Measurements from ENCODE around the gene CEP104.

CEP104 gene

GRCh38 chr1:3893190-3893589, 36.2 kb upstream of the CEP104 start:
- DNase-seq: no peak

GRCh38 chr1:3892748-3893147, 35.7 kb upstream of the CEP104 start:
- DNase-seq: no peak

- DNase-seq: no peak
Measured at GRCh38 chr1:3891329-3891865, 34.4 kb upstream of the CEP104 start.

- DNase-seq: no peak
Measured at GRCh38 chr1:3890389-3891328, 33.6 kb upstream of the CEP104 start.

GRCh38 chr1:3889936-3890335, 32.9 kb upstream of the CEP104 start:
- DNase-seq: no peak

- DNase-seq: no peak
Measured at GRCh38 chr1:3888301-3888700, 31.3 kb upstream of the CEP104 start.

- no peak for DNase-seq
Measured at GRCh38 chr1:3886691-3887090, 29.7 kb upstream of the CEP104 start.

GRCh38 chr1:3886106-3886670, 29.2 kb upstream of the CEP104 start:
- DNase-seq: no peak

- DNase-seq: no peak
Measured at GRCh38 chr1:3885611-3886010, 28.6 kb upstream of the CEP104 start.

- no peak for DNase-seq
Measured at GRCh38 chr1:3884966-3885365, 28.0 kb upstream of the CEP104 start.

GRCh38 chr1:3883194-3883925, 26.3 kb upstream of the CEP104 start:
- DNase-seq: no peak

- DNase-seq: no peak
Measured at GRCh38 chr1:3881193-3881480, 24.1 kb upstream of the CEP104 start.

GRCh38 chr1:3880429-3881192, 23.6 kb upstream of the CEP104 start:
- DNase-seq: no peak

- DNase-seq: no peak
Measured at GRCh38 chr1:3879787-3880428, 22.9 kb upstream of the CEP104 start.

GRCh38 chr1:3879099-3879498, 22.1 kb upstream of the CEP104 start:
- no peak for DNase-seq

- DNase-seq: no peak
Measured at GRCh38 chr1:3876716-3877115, 19.7 kb upstream of the CEP104 start.

- no peak for DNase-seq
Measured at GRCh38 chr1:3874736-3875135, 17.7 kb upstream of the CEP104 start.

- DNase-seq: no peak
Measured at GRCh38 chr1:3872546-3872945, 15.5 kb upstream of the CEP104 start.

- DNase-seq: no peak
Measured at GRCh38 chr1:3871451-3871805, 14.4 kb upstream of the CEP104 start.

- no peak for DNase-seq
Measured at GRCh38 chr1:3869751-3870301, 12.8 kb upstream of the CEP104 start.

GRCh38 chr1:3868464-3869006, 11.5 kb upstream of the CEP104 start:
- DNase-seq: no peak

- no peak for DNase-seq
Measured at GRCh38 chr1:3865606-3866160, 8.7 kb upstream of the CEP104 start.

All from NCI-H1694 treated with DMSO at 0.1 percent for 48 hours (cell line).